ENCODE measurements around the gene P2RY11.

The P2RY11 gene

GRCh38 chr19:10141973-10142372, 30.5 kb downstream of the P2RY11 start:
- no peak for DNase-seq

- peak in 1 of 2 donors; percentile 33 for DNase-seq
These were observed 31.3 kb downstream of the P2RY11 start for GRCh38 chr19:10142701-10143375.

- DNase-seq: no peak
These were observed 32.2 kb downstream of the P2RY11 start for GRCh38 chr19:10143681-10144080.

- DNase-seq: no peak
These were observed 32.9 kb downstream of the P2RY11 start for GRCh38 chr19:10144361-10144760.

GRCh38 chr19:10145031-10145430, 33.5 kb downstream of the P2RY11 start:
- no peak for DNase-seq

GRCh38 chr19:10146142-10146541, 34.6 kb downstream of the P2RY11 start:
- DNase-seq: no peak

GRCh38 chr19:10149427-10149826, 37.9 kb downstream of the P2RY11 start:
- DNase-seq: no peak

GRCh38 chr19:10151521-10151920, 40.0 kb downstream of the P2RY11 start:
- no peak for DNase-seq

- no peak for DNase-seq
These were observed 40.6 kb downstream of the P2RY11 start for GRCh38 chr19:10152100-10152499.

GRCh38 chr19:10155839-10156238, 44.3 kb downstream of the P2RY11 start:
- DNase-seq: no peak

- no peak for DNase-seq
These were observed 46.6 kb downstream of the P2RY11 start for GRCh38 chr19:10158071-10158470.

GRCh38 chr19:10158485-10158884, 47.0 kb downstream of the P2RY11 start:
- no peak for DNase-seq

GRCh38 chr19:10159610-10160009, 48.1 kb downstream of the P2RY11 start:
- no peak for DNase-seq

GRCh38 chr19:10163536-10163935, 52.0 kb downstream of the P2RY11 start:
- DNase-seq: no peak
